ENCODE results near the gene MPRIP.
"Not testable (repeated sequence)": the region's sequence is repeated elsewhere in the genome, so short reads cannot be mapped to it uniquely, and the experiment has no call there.

The MPRIP gene

DNA sequence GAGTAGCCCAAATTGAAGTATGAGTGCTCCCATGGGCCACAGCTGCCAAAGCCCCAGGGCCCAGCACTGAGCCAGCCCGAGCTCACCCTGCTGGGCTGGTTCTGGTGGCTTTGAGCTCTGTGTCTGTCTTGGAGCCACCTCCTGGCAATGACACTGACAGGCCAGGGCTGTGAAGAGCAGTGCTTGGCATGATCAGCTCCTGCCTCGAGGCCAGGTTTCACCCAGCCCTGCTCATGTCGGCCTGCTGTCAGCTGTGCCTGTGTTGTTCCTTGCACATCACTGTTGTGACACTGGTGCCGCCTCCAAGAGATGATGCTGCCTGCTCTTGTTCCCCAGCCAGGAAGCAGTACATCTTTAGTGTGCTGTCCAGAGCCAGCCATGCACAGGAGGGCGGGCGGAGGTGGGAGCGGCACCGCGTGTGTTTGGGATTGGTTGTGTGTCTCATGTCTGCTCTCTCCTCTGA is 137.9 kb downstream of the MPRIP start:
- TF ChIP-seq, protein P1, sequence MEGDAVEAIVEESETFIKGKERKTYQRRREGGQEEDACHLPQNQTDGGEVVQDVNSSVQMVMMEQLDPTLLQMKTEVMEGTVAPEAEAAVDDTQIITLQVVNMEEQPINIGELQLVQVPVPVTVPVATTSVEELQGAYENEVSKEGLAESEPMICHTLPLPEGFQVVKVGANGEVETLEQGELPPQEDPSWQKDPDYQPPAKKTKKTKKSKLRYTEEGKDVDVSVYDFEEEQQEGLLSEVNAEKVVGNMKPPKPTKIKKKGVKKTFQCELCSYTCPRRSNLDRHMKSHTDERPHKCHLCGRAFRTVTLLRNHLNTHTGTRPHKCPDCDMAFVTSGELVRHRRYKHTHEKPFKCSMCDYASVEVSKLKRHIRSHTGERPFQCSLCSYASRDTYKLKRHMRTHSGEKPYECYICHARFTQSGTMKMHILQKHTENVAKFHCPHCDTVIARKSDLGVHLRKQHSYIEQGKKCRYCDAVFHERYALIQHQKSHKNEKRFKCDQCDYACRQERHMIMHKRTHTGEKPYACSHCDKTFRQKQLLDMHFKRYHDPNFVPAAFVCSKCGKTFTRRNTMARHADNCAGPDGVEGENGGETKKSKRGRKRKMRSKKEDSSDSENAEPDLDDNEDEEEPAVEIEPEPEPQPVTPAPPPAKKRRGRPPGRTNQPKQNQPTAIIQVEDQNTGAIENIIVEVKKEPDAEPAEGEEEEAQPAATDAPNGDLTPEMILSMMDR (IDR thresholded peaks at IDR 0.05; ENCODE audit: extremely low read depth, insufficient read depth, missing control alignments), result no peak
- no peak for DNase-seq (ENCODE audit: low spot score)
- in situ Hi-C loops (cut with MboI; ENCODE audit: low pct_unique_long_range_greater_than_20kb, low sequenced_read_pairs, unreplicated experiment), result no loop called here

GRCh38 chr17:17180741-17181525 is 138.7 kb downstream of the MPRIP start:
- TF ChIP-seq, protein P1 (IDR thresholded peaks at IDR 0.05; ENCODE audit: extremely low read depth, insufficient read depth, missing control alignments), result no peak
- no peak for DNase-seq (ENCODE audit: low spot score)
- in situ Hi-C loops (cut with MboI; ENCODE audit: low pct_unique_long_range_greater_than_20kb, low sequenced_read_pairs, unreplicated experiment), result no loop called here

DNA sequence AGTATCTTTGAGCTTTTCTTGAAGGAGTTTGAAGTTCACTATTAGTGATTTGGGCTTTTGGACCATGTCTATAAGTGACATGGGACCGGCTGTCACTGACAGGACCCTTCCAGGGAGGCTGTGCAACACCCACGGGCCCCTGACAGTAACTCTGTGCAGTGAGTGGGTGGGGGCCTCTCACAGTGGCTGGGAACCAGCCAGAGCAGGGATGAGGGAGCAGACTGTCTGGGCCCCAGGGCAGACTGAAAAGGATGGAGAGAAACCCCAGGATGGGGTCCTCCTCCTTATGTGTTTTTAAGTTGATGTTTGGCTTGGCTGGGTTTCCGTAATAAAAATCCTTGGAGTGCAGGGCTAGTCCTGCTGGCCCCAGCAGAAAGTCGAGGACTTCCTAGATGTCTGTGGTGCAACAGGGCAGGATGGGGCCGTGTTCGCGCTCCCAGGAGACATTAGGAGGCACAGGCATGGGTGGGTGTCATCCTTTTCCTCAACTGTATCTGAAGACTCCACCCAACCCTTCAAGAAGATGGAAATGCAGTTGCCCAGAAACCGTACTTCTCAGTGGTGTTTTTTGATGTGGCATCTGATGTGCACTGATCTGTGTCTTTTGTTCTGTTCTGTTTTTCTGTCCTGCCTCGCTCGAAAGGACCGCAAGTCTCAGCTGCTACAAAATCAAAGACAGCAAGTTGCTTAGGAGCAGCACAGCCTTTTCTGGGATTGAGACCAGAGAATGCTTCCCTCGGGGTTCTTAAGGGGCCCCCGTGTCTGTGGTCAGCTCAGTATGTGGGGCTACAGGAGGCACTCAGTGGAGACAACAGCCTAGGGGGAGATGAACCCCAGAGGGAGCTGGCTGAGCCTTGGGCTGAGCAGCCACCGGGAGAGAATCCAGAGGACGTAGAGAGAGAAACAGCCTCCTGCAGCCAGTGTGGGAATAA is 139.7 kb downstream of the MPRIP start:
- TF ChIP-seq, protein P1 (IDR thresholded peaks at IDR 0.05; ENCODE audit: extremely low read depth, insufficient read depth, missing control alignments), result no peak
- DNase-seq (ENCODE audit: low spot score), result peak; percentile 70
- in situ Hi-C loops (cut with MboI; ENCODE audit: low pct_unique_long_range_greater_than_20kb, low sequenced_read_pairs, unreplicated experiment), result no loop called here

DNA sequence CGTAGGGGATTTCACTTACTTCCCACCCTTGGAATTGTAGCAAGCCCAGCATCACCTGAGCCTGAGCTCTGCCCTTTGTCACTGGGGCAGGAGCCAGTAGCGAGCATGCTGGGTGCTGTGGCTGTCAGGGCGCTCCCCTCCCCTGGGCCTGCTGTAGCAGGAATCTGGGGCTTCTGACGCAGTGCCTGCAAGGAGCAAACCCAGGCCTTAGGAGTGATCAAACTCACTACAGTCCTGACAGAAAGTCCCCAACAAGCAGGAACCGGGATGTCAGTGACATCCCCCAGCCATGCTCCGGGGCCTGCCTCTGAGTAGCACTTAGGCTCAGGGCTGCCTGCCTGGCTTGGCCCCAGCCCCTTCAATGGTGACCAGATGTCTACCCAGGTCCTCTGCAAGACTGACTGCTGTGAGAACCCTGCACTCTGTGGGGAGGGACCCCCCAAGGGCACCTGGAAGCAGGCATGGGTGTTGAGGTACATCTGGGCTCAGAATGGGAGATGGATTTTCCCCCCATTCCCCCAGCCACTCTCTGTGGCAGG is 140.4 kb downstream of the MPRIP start:
- in situ Hi-C loops (cut with MboI; ENCODE audit: low pct_unique_long_range_greater_than_20kb, low sequenced_read_pairs, unreplicated experiment), result no loop called here
- TF ChIP-seq, protein P1 (IDR thresholded peaks at IDR 0.05; ENCODE audit: extremely low read depth, insufficient read depth, missing control alignments), result no peak
- no peak for DNase-seq (ENCODE audit: low spot score)

DNA sequence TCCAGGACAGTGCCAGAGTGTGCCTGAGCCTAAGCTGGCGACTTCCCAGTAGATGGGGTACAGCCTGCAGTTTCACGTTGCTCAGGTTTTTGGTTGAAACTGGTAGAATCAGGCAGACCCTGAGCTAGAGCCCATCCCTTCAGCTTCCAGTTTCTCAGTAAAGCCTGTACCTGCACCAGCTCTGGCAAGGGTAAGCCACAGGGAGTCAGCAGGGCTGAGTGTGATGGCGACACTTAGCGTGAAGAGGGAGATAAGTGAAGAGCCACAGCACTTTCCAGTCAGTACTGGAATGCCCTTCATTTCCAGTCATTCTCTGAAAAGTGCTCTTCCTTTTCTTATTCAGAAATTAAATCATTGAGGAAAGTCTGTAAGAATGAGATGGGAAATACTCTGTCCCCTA is 141.5 kb downstream of the MPRIP start:
- TF ChIP-seq, protein P1 (IDR thresholded peaks at IDR 0.05; ENCODE audit: extremely low read depth, insufficient read depth, missing control alignments), result no peak
- in situ Hi-C loops (cut with MboI; ENCODE audit: low pct_unique_long_range_greater_than_20kb, low sequenced_read_pairs, unreplicated experiment), result no loop called here
- DNase-seq (ENCODE audit: low spot score), result no peak

GRCh38 chr17:17184985-17185757 is 142.9 kb downstream of the MPRIP start:
- DNase-seq (ENCODE audit: low spot score); in situ Hi-C loops (cut with MboI; ENCODE audit: low pct_unique_long_range_greater_than_20kb, low sequenced_read_pairs, unreplicated experiment): not testable (repeated sequence)
